Measurements from ENCODE around the gene CPVL. TPM values are rescaled to one million over a fixed set of nuclear protein-coding genes. Genes with fewer than 3 reads are reported as not detected.

Gene CPVL
- total RNA-seq, 1 donor from 2014 or later, result not detected

DNA sequence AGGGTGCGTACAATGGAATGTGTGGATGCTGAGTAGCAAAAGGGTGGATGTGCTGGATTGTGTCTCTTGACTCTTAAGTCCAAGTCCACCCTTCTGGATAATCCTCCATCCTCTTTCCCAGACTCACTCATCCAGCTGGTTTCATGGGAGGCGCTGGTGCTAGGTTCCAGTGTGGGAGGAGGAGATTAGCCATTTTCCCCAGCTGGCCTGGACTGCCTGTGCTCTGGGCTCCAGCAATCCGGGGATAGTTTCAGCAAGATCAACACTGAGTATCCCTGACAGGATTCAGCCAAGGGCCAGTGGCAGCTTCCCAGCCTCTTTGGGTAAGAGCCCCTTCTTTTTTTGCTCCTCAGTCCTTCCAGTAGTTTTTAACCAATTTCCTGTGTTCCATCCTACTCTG, 166.6 kb downstream of the CPVL start:
- Mint-ChIP-seq H3K9me3 (no peaks in the 10 kb centered on the region), H3K36me3 (ENCODE audit: low read depth) (no peaks in the 10 kb centered on the region), H3K27ac (no peak overlapping the region), H3K27me3 (ENCODE audit: low read depth) (no peaks in the 10 kb centered on the region), H3K4me3 (ENCODE audit: low read depth) (no peak overlapping the region), H3K4me1 (ENCODE audit: low read depth) (no peaks in the 10 kb centered on the region)
- intact Hi-C loops (cut with micrococcal nuclease), result no loop called here
- DNase-seq (ENCODE audit: low spot score), result no peak

GRCh38 chr7:28977881-28978280, 168.5 kb downstream of the CPVL start:
- intact Hi-C loops (cut with micrococcal nuclease), result no loop called here
- DNase-seq (ENCODE audit: low spot score), result no peak
- H3K27ac Mint-ChIP-seq, result no peak overlapping the region

GRCh38 chr7:28976022-28976421, 170.3 kb downstream of the CPVL start:
- Mint-ChIP-seq H3K27ac (no peak overlapping the region), H3K4me1 (ENCODE audit: low read depth) (no peaks in the 10 kb centered on the region), H3K27me3 (ENCODE audit: low read depth) (no peaks in the 10 kb centered on the region), H3K9me3 (peaks cover 16% of the 10 kb centered on the region), H3K36me3 (ENCODE audit: low read depth) (no peaks in the 10 kb centered on the region), H3K4me3 (ENCODE audit: low read depth) (no peak overlapping the region)
- no peak for DNase-seq (ENCODE audit: low spot score)
- intact Hi-C loops (cut with micrococcal nuclease), result no loop called here

More at GRCh38 chr7:28977881-28978280, 168.5 kb downstream of the CPVL start:
- no peaks in the 10 kb centered on the region for H3K36me3 Mint-ChIP-seq (ENCODE audit: low read depth)
- H3K4me1 Mint-ChIP-seq (ENCODE audit: low read depth), result no peaks in the 10 kb centered on the region
- peaks cover 9% of the 10 kb centered on the region for H3K9me3 Mint-ChIP-seq
- no peaks in the 10 kb centered on the region for H3K27me3 Mint-ChIP-seq (ENCODE audit: low read depth)
- no peak overlapping the region for H3K4me3 Mint-ChIP-seq (ENCODE audit: low read depth)

DNA sequence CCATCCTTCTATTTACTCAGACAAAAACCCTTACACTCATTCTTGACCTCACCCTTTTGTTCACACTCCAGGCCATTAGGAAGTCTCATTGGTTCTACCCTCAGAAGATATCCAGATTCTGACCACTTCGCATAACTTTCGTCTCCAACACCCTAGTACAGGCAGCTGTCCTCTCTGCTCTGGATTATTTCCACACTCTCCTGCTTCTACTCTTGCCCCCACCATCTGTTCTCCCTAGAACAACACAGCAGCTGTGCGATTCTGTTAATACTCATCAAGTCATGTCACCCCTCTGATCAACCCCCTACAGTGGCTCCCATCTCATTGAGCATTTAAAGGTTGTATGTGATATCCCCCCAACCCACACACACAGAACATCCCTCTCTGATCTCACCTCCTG, 172.7 kb downstream of the CPVL start:
- Mint-ChIP-seq H3K27ac (no peak overlapping the region), H3K4me1 (ENCODE audit: low read depth) (no peaks in the 10 kb centered on the region), H3K27me3 (ENCODE audit: low read depth) (no peaks in the 10 kb centered on the region), H3K36me3 (ENCODE audit: low read depth) (no peaks in the 10 kb centered on the region), H3K4me3 (ENCODE audit: low read depth) (no peak overlapping the region), H3K9me3 (peaks cover 19% of the 10 kb centered on the region)
- intact Hi-C loops (cut with micrococcal nuclease), result no loop called here
- no peak for DNase-seq (ENCODE audit: low spot score)

DNA sequence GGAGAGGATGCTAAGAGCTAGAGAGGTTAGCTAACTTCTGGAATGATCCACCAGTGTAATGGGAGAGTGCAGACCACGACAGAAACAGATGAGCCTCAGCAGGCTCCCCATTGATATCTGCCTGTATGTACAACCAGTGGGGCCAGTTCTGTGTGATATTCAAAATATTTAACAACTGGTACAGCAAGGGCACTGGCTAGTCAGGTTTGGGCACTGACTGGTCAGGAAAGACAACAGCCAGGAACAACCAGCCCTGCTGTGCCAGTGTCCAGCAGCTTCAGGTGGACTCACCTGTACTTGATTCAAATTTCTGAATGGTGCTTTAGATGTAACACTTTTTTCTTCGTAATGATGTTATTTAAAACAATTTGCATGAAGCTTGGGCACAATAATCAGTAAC, 182.3 kb downstream of the CPVL start:
- no peak overlapping the region for H3K27ac Mint-ChIP-seq
- H3K4me3 Mint-ChIP-seq (ENCODE audit: low read depth), result no peak overlapping the region
- intact Hi-C loops (cut with micrococcal nuclease), result no loop called here
- H3K9me3 Mint-ChIP-seq, result no peaks in the 10 kb centered on the region
- H3K4me1 Mint-ChIP-seq (ENCODE audit: low read depth), result no peaks in the 10 kb centered on the region
- DNase-seq (ENCODE audit: low spot score), result no peak
- peaks cover 12% of the 10 kb centered on the region for H3K27me3 Mint-ChIP-seq (ENCODE audit: low read depth)
- no peaks in the 10 kb centered on the region for H3K36me3 Mint-ChIP-seq (ENCODE audit: low read depth)

DNA sequence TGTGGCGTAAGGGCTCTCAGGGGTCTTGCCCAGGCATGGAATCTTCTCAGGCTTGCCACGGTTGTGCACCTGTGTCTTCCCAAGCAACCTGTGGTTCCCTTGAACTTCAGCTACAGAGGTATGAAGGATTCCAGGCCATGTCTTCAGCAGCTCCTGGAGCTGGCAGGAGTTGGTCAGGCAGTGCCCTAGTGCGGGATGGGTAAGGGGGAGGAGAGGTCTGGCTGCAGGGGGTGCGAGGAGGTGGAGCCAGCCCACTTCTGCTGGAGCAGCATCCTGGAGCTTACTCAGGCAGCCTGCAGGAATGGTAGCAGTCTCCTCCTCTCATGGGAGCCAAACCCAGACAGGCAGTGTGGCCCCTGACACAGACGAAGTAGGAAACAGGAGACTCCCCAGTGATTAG, 184.4 kb downstream of the CPVL start:
- Mint-ChIP-seq H3K4me3 (ENCODE audit: low read depth) (no peak overlapping the region), H3K27me3 (ENCODE audit: low read depth) (peaks cover 28% of the 10 kb centered on the region), H3K36me3 (ENCODE audit: low read depth) (no peaks in the 10 kb centered on the region), H3K4me1 (ENCODE audit: low read depth) (peaks cover 3% of the 10 kb centered on the region), H3K27ac (no peak overlapping the region), H3K9me3 (no peaks in the 10 kb centered on the region)
- intact Hi-C loops (cut with micrococcal nuclease), result no loop called here
- DNase-seq (ENCODE audit: low spot score), result no peak

DNA sequence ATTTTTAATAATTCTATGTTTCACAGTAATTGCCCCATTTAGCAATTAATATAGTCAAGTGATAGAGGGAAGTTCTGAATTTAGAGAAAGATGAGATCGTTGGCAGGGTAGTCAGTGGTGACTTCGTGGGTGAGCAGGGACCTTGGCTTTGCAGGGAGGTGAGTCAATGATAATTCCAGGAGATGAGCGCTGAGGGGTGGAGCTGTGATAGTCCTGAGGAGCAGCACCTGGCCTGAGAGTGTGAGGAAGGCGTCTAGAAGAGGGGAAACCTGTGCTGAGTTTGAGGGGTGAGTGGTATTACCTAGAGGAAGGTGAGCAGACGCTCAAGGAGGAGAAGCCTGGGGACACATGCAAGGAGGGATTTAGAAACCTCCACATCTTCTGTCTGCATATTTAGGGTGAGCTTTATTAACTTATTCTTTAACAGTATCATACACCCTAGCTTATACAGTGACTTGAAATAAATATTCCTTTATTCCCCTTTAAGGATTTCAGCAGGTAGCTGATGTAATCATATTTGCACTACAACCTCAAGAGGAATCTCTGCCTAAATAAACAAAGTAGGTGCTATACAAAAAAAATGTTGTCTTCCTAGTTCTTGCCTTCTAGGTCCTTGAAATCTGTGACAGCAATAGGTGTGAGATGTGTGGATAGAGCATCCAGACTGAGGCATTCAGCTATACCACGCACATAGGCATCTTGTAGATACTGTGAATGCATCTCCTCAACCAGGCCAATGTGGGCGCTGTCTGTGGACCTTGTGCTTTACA, 186.1 kb downstream of the CPVL start:
- Mint-ChIP-seq H3K4me1 (ENCODE audit: low read depth) (peaks cover 3% of the 10 kb centered on the region), H3K27ac (no peak overlapping the region), H3K36me3 (ENCODE audit: low read depth) (no peaks in the 10 kb centered on the region), H3K27me3 (ENCODE audit: low read depth) (peaks cover 35% of the 10 kb centered on the region), H3K4me3 (ENCODE audit: low read depth) (no peak overlapping the region), H3K9me3 (no peaks in the 10 kb centered on the region)
- no peak for DNase-seq (ENCODE audit: low spot score)
- intact Hi-C loops (cut with micrococcal nuclease), result no loop called here

GRCh38 chr7:28958980-28959347, 187.4 kb downstream of the CPVL start:
- H3K4me1 Mint-ChIP-seq (ENCODE audit: low read depth), result peaks cover 3% of the 10 kb centered on the region
- no peaks in the 10 kb centered on the region for H3K36me3 Mint-ChIP-seq (ENCODE audit: low read depth)
- no peak overlapping the region for H3K27ac Mint-ChIP-seq
- peaks cover 47% of the 10 kb centered on the region for H3K27me3 Mint-ChIP-seq (ENCODE audit: low read depth)
- no peaks in the 10 kb centered on the region for H3K9me3 Mint-ChIP-seq
- intact Hi-C loops (cut with micrococcal nuclease), result loop anchor here (5.0 to 10.0 kb wide), 3 partner anchors 608 to 1804 kb away; partner anchors contain the start of genes EVX1, HOXA3 and HOXA7
- H3K4me3 Mint-ChIP-seq (ENCODE audit: low read depth), result no peak overlapping the region
- no peak for DNase-seq (ENCODE audit: low spot score)

GRCh38 chr7:28958235-28958979, 187.9 kb downstream of the CPVL start, which contains the start of gene TRIL:
TSS of gene TRIL (minus strand) at chr7:28958330. CDS start at chr7:28958046, 284 bp downstream.
- H3K9me3 Mint-ChIP-seq, result no peaks in the 10 kb centered on the region
- peaks cover 52% of the 10 kb centered on the region for H3K27me3 Mint-ChIP-seq (ENCODE audit: low read depth)
- H3K4me1 Mint-ChIP-seq (ENCODE audit: low read depth), result peaks cover 3% of the 10 kb centered on the region
- no peaks in the 10 kb centered on the region for H3K36me3 Mint-ChIP-seq (ENCODE audit: low read depth)
- no peak for DNase-seq (ENCODE audit: low spot score)
- intact Hi-C loops (cut with micrococcal nuclease), result loop anchor here (5.0 to 10.0 kb wide), 3 partner anchors 609 to 1804 kb away; partner anchors contain the start of genes EVX1, HOXA3 and HOXA7
- H3K4me3 Mint-ChIP-seq (ENCODE audit: low read depth), result no peak within 1 kb of the TSS
- H3K27ac Mint-ChIP-seq, result no peak within 1 kb of the TSS

GRCh38 chr7:28957751-28958234, 188.5 kb downstream of the CPVL start:
- Mint-ChIP-seq H3K9me3 (no peaks in the 10 kb centered on the region), H3K36me3 (ENCODE audit: low read depth) (no peaks in the 10 kb centered on the region), H3K27ac (no peak overlapping the region), H3K4me3 (ENCODE audit: low read depth) (no peak overlapping the region), H3K4me1 (ENCODE audit: low read depth) (peaks cover 3% of the 10 kb centered on the region), H3K27me3 (ENCODE audit: low read depth) (peaks cover 58% of the 10 kb centered on the region)
- intact Hi-C loops (cut with micrococcal nuclease), result loop anchor here (5.0 to 10.0 kb wide), 3 partner anchors 610 to 1803 kb away; partner anchors contain the start of genes EVX1, HOXA3 and HOXA7
- DNase-seq (ENCODE audit: low spot score), result peak; percentile 8

GRCh38 chr7:28957064-28957750, 189.1 kb downstream of the CPVL start:
- Mint-ChIP-seq H3K4me3 (ENCODE audit: low read depth) (no peak overlapping the region), H3K27me3 (ENCODE audit: low read depth) (peaks cover 59% of the 10 kb centered on the region), H3K4me1 (ENCODE audit: low read depth) (peaks cover 3% of the 10 kb centered on the region), H3K27ac (no peak overlapping the region), H3K9me3 (no peaks in the 10 kb centered on the region), H3K36me3 (ENCODE audit: low read depth) (no peaks in the 10 kb centered on the region)
- intact Hi-C loops (cut with micrococcal nuclease), result loop anchor here (5.0 to 10.0 kb wide), 3 partner anchors 610 to 1802 kb away; partner anchors contain the start of genes EVX1, HOXA3 and HOXA7
- no peak for DNase-seq (ENCODE audit: low spot score)

DNA sequence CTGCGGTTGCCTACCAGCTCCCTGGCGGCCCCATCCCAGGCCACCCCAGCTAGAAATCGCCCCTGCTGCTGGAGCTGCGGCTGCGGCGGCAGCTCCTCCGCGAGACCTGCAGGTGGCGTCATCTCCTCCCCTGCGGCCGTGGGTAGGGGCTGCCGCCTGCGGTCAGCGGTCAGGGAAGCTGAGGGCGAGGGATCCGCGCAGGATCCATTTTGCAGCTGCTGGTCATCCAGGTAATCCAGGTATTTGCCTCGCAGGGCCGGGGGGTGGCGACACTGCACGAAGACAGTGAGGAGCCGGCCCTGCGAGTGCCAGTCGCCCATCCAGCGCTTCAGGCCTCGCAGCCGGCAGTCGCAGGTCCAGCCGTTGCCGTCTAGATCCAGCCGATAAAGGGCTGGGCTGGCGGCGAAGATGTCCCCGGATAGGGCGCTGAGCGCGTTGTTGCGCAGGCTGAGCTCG, 189.7 kb downstream of the CPVL start:
- Mint-ChIP-seq H3K27ac (no peak overlapping the region), H3K36me3 (ENCODE audit: low read depth) (no peaks in the 10 kb centered on the region), H3K4me3 (ENCODE audit: low read depth) (no peak overlapping the region), H3K27me3 (ENCODE audit: low read depth) (peaks cover 60% of the 10 kb centered on the region), H3K9me3 (no peaks in the 10 kb centered on the region), H3K4me1 (ENCODE audit: low read depth) (peaks cover 3% of the 10 kb centered on the region)
- no peak for DNase-seq (ENCODE audit: low spot score)
- intact Hi-C loops (cut with micrococcal nuclease), result loop anchor here (5.0 to 10.0 kb wide), 3 partner anchors 611 to 1802 kb away; partner anchors contain the start of genes EVX1, HOXA3 and HOXA7
